Smooth muscle cell (in vitro differentiated cells): ENCODE measurements around the gene TMEM156. TPM values are rescaled to one million over a fixed set of nuclear protein-coding genes. Genes with fewer than 3 reads are reported as not detected.

Experiments used
- DNase-seq: peaks from one replicate; lab custom pipeline; 2025; ENCODE audit not compliant: unreplicated experiment; lab: John Stamatoyannopoulos, UW
- H2AFZ ChIP-seq: fragments of 200-600 bp; sonication (generic); 2 replicates; pipeline ENCODE4 v1.6.0; 2016; ENCODE audit warnings: antibody characterized with exemption, low read depth, mild to moderate bottlenecking
- H3F3A ChIP-seq: fragments of 200-600 bp; sonication (generic); 2 replicates; pipeline ENCODE4 v1.6.0; 2017; ENCODE audit warnings: antibody characterized with exemption, low read depth
- H3K27ac ChIP-seq: fragments of 200-600 bp; sonication (generic); 2 replicates; pipeline ENCODE4 v1.5.1; 2016; ENCODE audit warnings: low read depth, mild to moderate bottlenecking
- H3K27me3 ChIP-seq: fragments of 200-600 bp; sonication (generic); 2 replicates; pipeline ENCODE4 v1.6.1; 2016; ENCODE audit warnings: low read depth, mild to moderate bottlenecking
- H3K36me3 ChIP-seq: fragments of 200-600 bp; sonication (generic); 2 replicates; pipeline ENCODE4 v1.5.1; 2016; ENCODE audit warnings: low read depth
- H3K4me1 ChIP-seq: fragments of 200-600 bp; sonication (generic); 2 replicates; pipeline ENCODE4 v1.5.1; 2016; ENCODE audit warnings: low read depth
- H3K4me2 ChIP-seq: fragments of 200-600 bp; sonication (generic); 2 replicates; pipeline ENCODE4 v1.6.0; 2016; ENCODE audit warnings: mild to moderate bottlenecking
- H3K4me3 ChIP-seq: fragments of 200-600 bp; sonication (generic); 2 replicates; pipeline ENCODE4 v1.5.1; 2016; ENCODE audit warnings: mild to moderate bottlenecking
- H3K79me2 ChIP-seq: fragments of 200-600 bp; sonication (generic); 2 replicates; pipeline ENCODE4 v1.6.0; 2016; ENCODE audit warnings: low read depth, mild to moderate bottlenecking
- H3K9ac ChIP-seq: fragments of 200-600 bp; sonication (generic); 2 replicates; pipeline ENCODE4 v1.6.0; 2016; ENCODE audit warnings: low read depth
- H3K9me3 ChIP-seq: fragments of 200-600 bp; sonication (generic); replicated peaks from 2 replicates; pipeline ENCODE4 v1.5.1; 2016; ENCODE audit warnings: low read depth
- H4K20me1 ChIP-seq: fragments of 200-600 bp; sonication (generic); 2 replicates; pipeline ENCODE4 v1.6.0; 2016; ENCODE audit warnings: low read depth
- WGBS: methylation state at CpG from one replicate; pipeline ENCODE4 v1.1.7; 2016; ENCODE audit warnings: low lambda C conversion rate; 5-methylcytosine and 5-hydroxymethylcytosine counted together
- polyA plus RNA-seq: library from polyadenylated mRNA; unstranded; fragments of >200 nt; fragmentation: Nextera tagmentation; extraction: Ambion mirVana; gene quantifications from 2 replicates; pipeline ENCODE4 v1.2.1, GENCODE V29; 2016
- total RNA-seq: library from RNA; depleted of rRNA; stranded (reverse); fragments of >200 nt; gene quantifications from 2 replicates; pipeline ENCODE4 v1.2.3, GENCODE V29; 2014
- TF ChIP-seq, protein P1 (sequence below): fragments of 200-600 bp; sonication (generic); IDR thresholded peaks from 2 replicates; pipeline ENCODE4 v1.5.1; 2017; ENCODE audit warnings: borderline replicate concordance, mild to moderate bottlenecking, antibody characterized with exemption; ENCODE audit not compliant: insufficient read depth, poor library complexity, severe bottlenecking

TMEM156 gene
- total and polyA plus RNA-seq, 2 experiments from 2014 or later: 0.04 TPM; not detected in 1

DNA sequence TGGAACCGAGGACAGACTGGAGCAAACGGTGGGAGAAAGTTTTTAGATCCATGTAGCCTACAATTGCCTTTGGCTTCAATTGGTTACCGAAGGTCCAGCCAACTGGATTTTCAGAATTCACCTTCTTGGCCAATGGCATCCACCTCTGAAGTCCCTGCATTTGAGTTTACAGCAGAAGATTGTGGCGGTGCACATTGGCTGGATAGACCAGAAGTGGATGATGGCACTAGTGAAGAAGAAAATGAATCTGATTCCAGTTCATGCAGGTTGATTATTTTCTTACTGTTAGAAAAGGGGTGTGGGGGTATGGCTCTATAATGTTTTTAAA is 30.5 kb upstream of the TMEM156 start:
- Histone ChIP-seq H3K9me3 (no peaks in the 10 kb centered on the region), H3K4me3 (no peak overlapping the region), H4K20me1 (peaks cover 30% of the 10 kb centered on the region), H2AFZ (no peak overlapping the region), H3K27me3 (no peaks in the 10 kb centered on the region), H3K79me2 (peaks cover 71% of the 10 kb centered on the region), H3K4me1 (peaks cover 11% of the 10 kb centered on the region), H3K9ac (no peak overlapping the region), H3K36me3 (no peaks in the 10 kb centered on the region), H3K4me2 (peak overlapping the region; percentile 69), H3K27ac (no peak overlapping the region), H3F3A (no peaks in the 10 kb centered on the region)
- 70% methylated on average over 4 of the region's 4 CpGs for WGBS
- no peak for DNase-seq
- TF ChIP-seq, protein P1, sequence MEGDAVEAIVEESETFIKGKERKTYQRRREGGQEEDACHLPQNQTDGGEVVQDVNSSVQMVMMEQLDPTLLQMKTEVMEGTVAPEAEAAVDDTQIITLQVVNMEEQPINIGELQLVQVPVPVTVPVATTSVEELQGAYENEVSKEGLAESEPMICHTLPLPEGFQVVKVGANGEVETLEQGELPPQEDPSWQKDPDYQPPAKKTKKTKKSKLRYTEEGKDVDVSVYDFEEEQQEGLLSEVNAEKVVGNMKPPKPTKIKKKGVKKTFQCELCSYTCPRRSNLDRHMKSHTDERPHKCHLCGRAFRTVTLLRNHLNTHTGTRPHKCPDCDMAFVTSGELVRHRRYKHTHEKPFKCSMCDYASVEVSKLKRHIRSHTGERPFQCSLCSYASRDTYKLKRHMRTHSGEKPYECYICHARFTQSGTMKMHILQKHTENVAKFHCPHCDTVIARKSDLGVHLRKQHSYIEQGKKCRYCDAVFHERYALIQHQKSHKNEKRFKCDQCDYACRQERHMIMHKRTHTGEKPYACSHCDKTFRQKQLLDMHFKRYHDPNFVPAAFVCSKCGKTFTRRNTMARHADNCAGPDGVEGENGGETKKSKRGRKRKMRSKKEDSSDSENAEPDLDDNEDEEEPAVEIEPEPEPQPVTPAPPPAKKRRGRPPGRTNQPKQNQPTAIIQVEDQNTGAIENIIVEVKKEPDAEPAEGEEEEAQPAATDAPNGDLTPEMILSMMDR: no peak

DNA sequence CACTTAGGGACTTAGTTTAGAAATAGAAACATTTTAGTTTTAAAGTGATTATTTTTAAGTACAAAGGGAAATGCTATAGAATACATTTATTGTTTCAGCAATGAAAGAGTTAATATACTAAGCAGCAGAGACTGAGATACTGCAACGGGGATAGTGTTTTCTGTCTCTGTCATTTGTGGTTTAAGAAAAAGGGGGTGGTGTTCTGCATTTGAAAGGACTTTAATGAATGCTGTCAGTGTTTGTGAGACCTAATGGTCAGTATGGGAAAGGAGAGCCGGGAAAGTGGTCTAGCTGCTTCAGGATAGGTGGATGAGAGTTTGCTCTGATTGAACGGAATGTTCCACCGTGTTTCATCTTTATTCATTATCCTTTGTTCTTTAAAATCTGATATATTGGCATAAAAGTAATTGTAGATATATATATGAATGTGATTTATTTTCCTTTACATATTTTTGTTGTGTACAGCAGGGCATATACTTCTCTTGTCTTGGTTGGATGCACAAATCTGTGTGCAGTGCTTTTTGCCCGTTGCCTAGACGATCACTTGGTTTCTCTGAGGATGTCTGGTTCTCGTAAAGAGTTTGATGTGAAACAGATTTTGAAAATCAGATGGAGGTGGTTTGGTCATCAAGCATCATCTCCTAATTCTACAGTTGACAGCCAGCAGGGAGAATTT is 30.0 kb upstream of the TMEM156 start, which contains the start of gene KLHL5:
KLHL5 (plus strand) TSS at position 139 of the 676 bp plus-strand sequence; CDS start at position 560, 421 bp downstream.
- Histone ChIP-seq H3K9me3 (no peaks in the 10 kb centered on the region), H3K9ac (no peak within 1 kb of the TSS), H3K4me3 (peak within 1 kb of the TSS; percentile 19), H2AFZ (peak within 1 kb of the TSS; percentile 36), H3K4me2 (peak within 1 kb of the TSS; percentile 69), H3K27me3 (no peaks in the 10 kb centered on the region), H3K27ac (no peak within 1 kb of the TSS), H3K79me2 (peaks cover 76% of the 10 kb centered on the region), H3K4me1 (peaks cover 11% of the 10 kb centered on the region), H3K36me3 (no peaks in the 10 kb centered on the region), H3F3A (no peaks in the 10 kb centered on the region), H4K20me1 (peaks cover 35% of the 10 kb centered on the region)
- WGBS: 18% methylated on average over 7 of the region's 7 CpGs
- TF ChIP-seq, protein P1: no peak
- DNase-seq: no peak

DNA sequence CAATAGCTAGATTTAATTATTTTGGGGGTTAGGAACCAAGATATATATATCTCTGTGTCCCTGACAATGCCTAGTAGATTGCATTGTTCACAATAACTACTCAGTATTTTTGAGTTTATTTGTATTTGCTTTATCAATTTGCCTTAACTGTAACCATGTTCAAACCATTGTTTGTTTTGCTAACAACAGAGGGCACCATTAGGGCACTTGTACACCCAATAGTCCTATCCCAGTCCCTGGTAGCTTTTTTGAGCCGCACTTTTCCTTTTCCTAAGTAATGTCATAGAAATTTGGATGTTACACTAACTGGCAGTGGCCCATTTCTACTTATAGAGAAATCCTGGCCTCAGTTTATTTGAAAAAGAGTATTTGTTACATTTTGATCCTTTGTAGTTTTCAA is 29.2 kb upstream of the TMEM156 start:
- H3K79me2 ChIP-seq: peaks cover 78% of the 10 kb centered on the region

More for the DNA sequence above, 29.2 kb upstream of the TMEM156 start:
- no peak overlapping the region for H3K4me3 ChIP-seq
- H4K20me1 ChIP-seq: peaks cover 42% of the 10 kb centered on the region
- no peak overlapping the region for H3K9ac ChIP-seq
- no peaks in the 10 kb centered on the region for H3K27me3 ChIP-seq
- H3K27ac ChIP-seq: no peak overlapping the region
- H3K36me3 ChIP-seq: no peaks in the 10 kb centered on the region
- WGBS: 84% methylated on average over 1 of the region's 1 CpG
- no peaks in the 10 kb centered on the region for H3K9me3 ChIP-seq
- H3K4me1 ChIP-seq: peaks cover 11% of the 10 kb centered on the region
- DNase-seq: no peak
- TF ChIP-seq, protein P1: no peak
- no peak overlapping the region for H3K4me2 ChIP-seq
- no peak overlapping the region for H2AFZ ChIP-seq
- no peaks in the 10 kb centered on the region for H3F3A ChIP-seq
